Astrocyte (in vitro differentiated cells and primary cell): ENCODE data around the gene SLC9A1.
A peak's percentile ranks its signal among the peaks of the same experiment; 100 is the strongest.

Experiments used
- EZH2 ChIP-seq: IDR thresholded peaks from 2 replicates; pipeline ENCODE4 v1.6.1; 2012; ENCODE audit warnings: mild to moderate bottlenecking, low read length, inconsistent platforms; ENCODE audit not compliant: insufficient read depth
- TF ChIP-seq, protein P1 (sequence below): IDR thresholded peaks from 2 replicates; pipeline ENCODE4 v1.5.1; 2011; ENCODE audit warnings: low read depth, mild to moderate bottlenecking, inconsistent platforms, low read length, moderate library complexity; ENCODE audit not compliant: insufficient read depth

- TF ChIP-seq, protein P1, sequence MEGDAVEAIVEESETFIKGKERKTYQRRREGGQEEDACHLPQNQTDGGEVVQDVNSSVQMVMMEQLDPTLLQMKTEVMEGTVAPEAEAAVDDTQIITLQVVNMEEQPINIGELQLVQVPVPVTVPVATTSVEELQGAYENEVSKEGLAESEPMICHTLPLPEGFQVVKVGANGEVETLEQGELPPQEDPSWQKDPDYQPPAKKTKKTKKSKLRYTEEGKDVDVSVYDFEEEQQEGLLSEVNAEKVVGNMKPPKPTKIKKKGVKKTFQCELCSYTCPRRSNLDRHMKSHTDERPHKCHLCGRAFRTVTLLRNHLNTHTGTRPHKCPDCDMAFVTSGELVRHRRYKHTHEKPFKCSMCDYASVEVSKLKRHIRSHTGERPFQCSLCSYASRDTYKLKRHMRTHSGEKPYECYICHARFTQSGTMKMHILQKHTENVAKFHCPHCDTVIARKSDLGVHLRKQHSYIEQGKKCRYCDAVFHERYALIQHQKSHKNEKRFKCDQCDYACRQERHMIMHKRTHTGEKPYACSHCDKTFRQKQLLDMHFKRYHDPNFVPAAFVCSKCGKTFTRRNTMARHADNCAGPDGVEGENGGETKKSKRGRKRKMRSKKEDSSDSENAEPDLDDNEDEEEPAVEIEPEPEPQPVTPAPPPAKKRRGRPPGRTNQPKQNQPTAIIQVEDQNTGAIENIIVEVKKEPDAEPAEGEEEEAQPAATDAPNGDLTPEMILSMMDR = peak; percentile 92
- no peak for TF ChIP-seq EZH2
Observed at GRCh38 chr1:27097484-27097917, 57.4 kb downstream of the SLC9A1 start.
